ENCODE results near the gene SHISA6. TPM values are rescaled to one million over a fixed set of nuclear protein-coding genes. Genes with fewer than 3 reads are reported as not detected.

SHISA6 gene
- total RNA-seq, 3 donors from 2014 or later = 0.20 to 0.77 (median 0.73) TPM

- H3K9me3 ChIP-seq = no peaks in the 10 kb centered on the region
- ATAC-seq (no peak), DNase-seq (no peak)
- H3K4me1 ChIP-seq (ENCODE audit: low read depth) = no peaks in the 10 kb centered on the region
- no peaks in the 10 kb centered on the region for H3K36me3 ChIP-seq (ENCODE audit: low read depth)
- intact Hi-C loops (cut with DNase I, micrococcal nuclease) = no loop called here
- no peak for TF ChIP-seq CTCF (IDR thresholded peaks at IDR 0.05)
- H3K4me3 ChIP-seq = no peak overlapping the region
Measured at GRCh38 chr17:11499881-11500280, 258.9 kb downstream of the SHISA6 start.

GRCh38 chr17:11503308-11504035, 262.5 kb downstream of the SHISA6 start:
- Histone ChIP-seq H3K4me3 (no peak overlapping the region), H3K36me3 (ENCODE audit: low read depth) (no peaks in the 10 kb centered on the region), H3K9me3 (no peaks in the 10 kb centered on the region), H3K4me1 (ENCODE audit: low read depth) (no peaks in the 10 kb centered on the region)
- no peak for DNase-seq
- TF ChIP-seq CTCF (IDR thresholded peaks at IDR 0.05) = no peak
- intact Hi-C loops (cut with DNase I, micrococcal nuclease) = no loop called here
- ATAC-seq = no peak

DNA sequence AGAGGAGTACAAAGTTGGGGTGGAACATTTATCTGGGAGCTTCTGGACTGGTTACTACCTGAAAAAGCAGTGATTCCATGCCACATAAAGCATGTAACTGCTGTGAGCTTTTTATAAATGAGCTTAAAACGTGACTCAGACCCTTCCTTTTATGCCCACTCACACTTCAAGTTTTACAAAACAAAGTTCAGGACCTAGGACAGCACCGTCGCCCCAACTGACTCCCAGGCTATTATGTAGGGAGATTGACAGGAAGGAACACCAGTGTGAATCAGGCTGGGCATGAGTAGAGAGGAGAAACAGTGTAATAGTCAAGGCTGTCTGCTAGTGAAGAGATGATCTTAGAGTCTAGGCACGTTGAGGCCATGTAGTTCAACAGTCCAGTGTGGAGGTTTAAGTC, 265.6 kb downstream of the SHISA6 start:
- Histone ChIP-seq H3K36me3 (ENCODE audit: low read depth) (no peaks in the 10 kb centered on the region), H3K9me3 (no peaks in the 10 kb centered on the region), H3K4me1 (ENCODE audit: low read depth) (peaks cover 1% of the 10 kb centered on the region), H3K4me3 (no peak overlapping the region)
- TF ChIP-seq CTCF (IDR thresholded peaks at IDR 0.05) = no peak
- peak; percentile 20 for ATAC-seq
- peak in 1 of 3 donors; percentile 47 for DNase-seq
- intact Hi-C loops (cut with DNase I, micrococcal nuclease) = no loop called here

GRCh38 chr17:11511696-11512095, 270.7 kb downstream of the SHISA6 start:
- no peaks in the 10 kb centered on the region for H3K36me3 ChIP-seq (ENCODE audit: low read depth)
- ATAC-seq = peak; percentile 81
- peak in 2 of 3 donors; percentile 63 to 66 for DNase-seq

DNA sequence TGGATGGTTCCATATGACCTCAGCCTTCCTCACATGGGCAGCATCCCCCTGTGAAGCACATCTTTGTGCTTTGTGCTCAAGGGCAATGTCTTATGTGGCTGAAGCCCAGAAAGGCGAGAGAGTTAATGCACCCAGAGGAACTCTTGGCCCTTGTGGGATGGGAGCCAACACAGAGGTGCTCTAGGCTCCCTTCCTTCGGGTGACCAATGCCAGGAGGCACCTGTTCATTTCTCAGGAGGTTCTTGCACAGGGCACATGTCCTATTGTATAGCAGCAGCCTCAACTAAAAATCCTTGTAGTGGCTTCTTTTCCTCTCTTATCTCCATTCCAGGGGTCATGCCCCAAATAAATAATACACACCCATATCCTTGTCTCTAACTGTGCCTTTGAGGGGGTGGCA, 273.6 kb downstream of the SHISA6 start:
- Histone ChIP-seq H3K4me3 (no peak overlapping the region), H3K4me1 (ENCODE audit: low read depth) (peaks cover 4% of the 10 kb centered on the region), H3K9me3 (no peaks in the 10 kb centered on the region), H3K36me3 (ENCODE audit: low read depth) (no peaks in the 10 kb centered on the region)
- DNase-seq (no peak), ATAC-seq (no peak)
- no peak for TF ChIP-seq CTCF (IDR thresholded peaks at IDR 0.05)
- intact Hi-C loops (cut with DNase I, micrococcal nuclease) = no loop called here

More at GRCh38 chr17:11511696-11512095, 270.7 kb downstream of the SHISA6 start:
- Histone ChIP-seq H3K9me3 (no peaks in the 10 kb centered on the region), H3K4me3 (no peak overlapping the region), H3K4me1 (ENCODE audit: low read depth) (peaks cover 4% of the 10 kb centered on the region)
- no peak for TF ChIP-seq CTCF (IDR thresholded peaks at IDR 0.05)
- intact Hi-C loops (cut with DNase I, micrococcal nuclease) = no loop called here

Data from mucosa of descending colon (tissue), 3 donors.